Measurements from ENCODE around the gene CTBP1.

CTBP1 gene

GRCh38 chr4:1225272-1226143 lies 23.4 kb downstream of the CTBP1 start:
- Histone ChIP-seq H3K4me3 (ENCODE audit: low read length) (no peak overlapping the region), H3K9me3 (ENCODE audit: control insufficient read depth, low read depth, low read length) (no peaks in the 10 kb centered on the region), H3K27me3 (ENCODE audit: control insufficient read depth, insufficient read depth, low read length) (no peaks in the 10 kb centered on the region), H3K36me3 (ENCODE audit: control insufficient read depth, low read depth, low read length) (peaks cover 43% of the 10 kb centered on the region), H3K4me1 (ENCODE audit: control insufficient read depth, low read depth, low read length) (no peaks in the 10 kb centered on the region), H3K27ac (ENCODE audit: low read length) (no peak overlapping the region), H3K9ac (ENCODE audit: low read length) (no peak overlapping the region)

- H3K4me1 ChIP-seq (ENCODE audit: control insufficient read depth, low read depth, low read length) = no peaks in the 10 kb centered on the region
- H3K27ac ChIP-seq (ENCODE audit: low read length) = no peak overlapping the region
- peaks cover 43% of the 10 kb centered on the region for H3K36me3 ChIP-seq (ENCODE audit: control insufficient read depth, low read depth, low read length)
- no peak overlapping the region for H3K9ac ChIP-seq (ENCODE audit: low read length)
- no peaks in the 10 kb centered on the region for H3K9me3 ChIP-seq (ENCODE audit: control insufficient read depth, low read depth, low read length)
- no peak overlapping the region for H3K4me3 ChIP-seq (ENCODE audit: low read length)
- H3K27me3 ChIP-seq (ENCODE audit: control insufficient read depth, insufficient read depth, low read length) = no peaks in the 10 kb centered on the region
These were observed 24.8 kb downstream of the CTBP1 start for GRCh38 chr4:1223841-1224809.

- Histone ChIP-seq H3K36me3 (ENCODE audit: control insufficient read depth, low read depth, low read length) (peaks cover 43% of the 10 kb centered on the region), H3K4me1 (ENCODE audit: control insufficient read depth, low read depth, low read length) (no peaks in the 10 kb centered on the region)
These were observed 25.8 kb downstream of the CTBP1 start for GRCh38 chr4:1222938-1223690.

GRCh38 chr4:1222036-1222789 lies 26.7 kb downstream of the CTBP1 start:
- Histone ChIP-seq H3K9me3 (ENCODE audit: control insufficient read depth, low read depth, low read length) (no peaks in the 10 kb centered on the region), H3K27me3 (ENCODE audit: control insufficient read depth, insufficient read depth, low read length) (no peaks in the 10 kb centered on the region), H3K36me3 (ENCODE audit: control insufficient read depth, low read depth, low read length) (peaks cover 34% of the 10 kb centered on the region), H3K4me1 (ENCODE audit: control insufficient read depth, low read depth, low read length) (no peaks in the 10 kb centered on the region), H3K27ac (ENCODE audit: low read length) (no peak overlapping the region), H3K9ac (ENCODE audit: low read length) (no peak overlapping the region), H3K4me3 (ENCODE audit: low read length) (no peak overlapping the region)

More at GRCh38 chr4:1222938-1223690, 25.8 kb downstream of the CTBP1 start:
- no peaks in the 10 kb centered on the region for H3K27me3 ChIP-seq (ENCODE audit: control insufficient read depth, insufficient read depth, low read length)
- H3K9me3 ChIP-seq (ENCODE audit: control insufficient read depth, low read depth, low read length) = no peaks in the 10 kb centered on the region
- H3K9ac ChIP-seq (ENCODE audit: low read length) = no peak overlapping the region
- H3K27ac ChIP-seq (ENCODE audit: low read length) = no peak overlapping the region
- H3K4me3 ChIP-seq (ENCODE audit: low read length) = no peak overlapping the region

GRCh38 chr4:1221155-1221870 lies 27.6 kb downstream of the CTBP1 start:
- H3K9me3 ChIP-seq (ENCODE audit: control insufficient read depth, low read depth, low read length) = no peaks in the 10 kb centered on the region
- H3K27me3 ChIP-seq (ENCODE audit: control insufficient read depth, insufficient read depth, low read length) = no peaks in the 10 kb centered on the region
- H3K4me1 ChIP-seq (ENCODE audit: control insufficient read depth, low read depth, low read length) = no peaks in the 10 kb centered on the region
- H3K9ac ChIP-seq (ENCODE audit: low read length) = no peak overlapping the region
- no peak overlapping the region for H3K4me3 ChIP-seq (ENCODE audit: low read length)
- H3K27ac ChIP-seq (ENCODE audit: low read length) = no peak overlapping the region
- H3K36me3 ChIP-seq (ENCODE audit: control insufficient read depth, low read depth, low read length) = peaks cover 25% of the 10 kb centered on the region

GRCh38 chr4:1220566-1220965 lies 28.4 kb downstream of the CTBP1 start:
- Histone ChIP-seq H3K36me3 (ENCODE audit: control insufficient read depth, low read depth, low read length) (peaks cover 26% of the 10 kb centered on the region), H3K9me3 (ENCODE audit: control insufficient read depth, low read depth, low read length) (no peaks in the 10 kb centered on the region), H3K27me3 (ENCODE audit: control insufficient read depth, insufficient read depth, low read length) (no peaks in the 10 kb centered on the region), H3K9ac (ENCODE audit: low read length) (no peak overlapping the region), H3K27ac (ENCODE audit: low read length) (no peak overlapping the region), H3K4me3 (ENCODE audit: low read length) (no peak overlapping the region), H3K4me1 (ENCODE audit: control insufficient read depth, low read depth, low read length) (no peaks in the 10 kb centered on the region)

GRCh38 chr4:1219566-1219950 lies 29.4 kb downstream of the CTBP1 start:
- Histone ChIP-seq H3K9ac (ENCODE audit: low read length) (no peak overlapping the region), H3K36me3 (ENCODE audit: control insufficient read depth, low read depth, low read length) (peaks cover 24% of the 10 kb centered on the region), H3K27me3 (ENCODE audit: control insufficient read depth, insufficient read depth, low read length) (no peaks in the 10 kb centered on the region), H3K4me1 (ENCODE audit: control insufficient read depth, low read depth, low read length) (no peaks in the 10 kb centered on the region), H3K27ac (ENCODE audit: low read length) (no peak overlapping the region), H3K4me3 (ENCODE audit: low read length) (no peak overlapping the region), H3K9me3 (ENCODE audit: control insufficient read depth, low read depth, low read length) (no peaks in the 10 kb centered on the region)

- Histone ChIP-seq H3K4me3 (ENCODE audit: low read length) (no peak overlapping the region), H3K27me3 (ENCODE audit: control insufficient read depth, insufficient read depth, low read length) (no peaks in the 10 kb centered on the region), H3K36me3 (ENCODE audit: control insufficient read depth, low read depth, low read length) (peaks cover 18% of the 10 kb centered on the region), H3K4me1 (ENCODE audit: control insufficient read depth, low read depth, low read length) (no peaks in the 10 kb centered on the region), H3K27ac (ENCODE audit: low read length) (no peak overlapping the region), H3K9me3 (ENCODE audit: control insufficient read depth, low read depth, low read length) (no peaks in the 10 kb centered on the region), H3K9ac (ENCODE audit: low read length) (no peak overlapping the region)
These were observed 30.0 kb downstream of the CTBP1 start for GRCh38 chr4:1218634-1219565.

GRCh38 chr4:1217366-1217765 lies 31.6 kb downstream of the CTBP1 start:
- Histone ChIP-seq H3K27me3 (ENCODE audit: control insufficient read depth, insufficient read depth, low read length) (no peaks in the 10 kb centered on the region), H3K4me1 (ENCODE audit: control insufficient read depth, low read depth, low read length) (no peaks in the 10 kb centered on the region), H3K27ac (ENCODE audit: low read length) (no peak overlapping the region), H3K9me3 (ENCODE audit: control insufficient read depth, low read depth, low read length) (no peaks in the 10 kb centered on the region), H3K36me3 (ENCODE audit: control insufficient read depth, low read depth, low read length) (peaks cover 17% of the 10 kb centered on the region), H3K9ac (ENCODE audit: low read length) (no peak overlapping the region), H3K4me3 (ENCODE audit: low read length) (no peak overlapping the region)

All from iPS-18a (cell line).